GM12875 (cell line): ENCODE data around the gene POLRMT.

Source experiments
- H3K4me3 ChIP-seq: one replicate; pipeline ENCODE4 v1.5.1; 2011; ENCODE audit warnings: low read depth, low read length, control low read depth
- CTCF ChIP-seq: IDR thresholded peaks from 2 replicates; pipeline ENCODE4 v1.5.1; 2011; ENCODE audit warnings: low read depth, mild to moderate bottlenecking, control low read depth, inconsistent platforms, low read length, moderate library complexity, borderline replicate concordance; ENCODE audit not compliant: insufficient read depth

The POLRMT gene

DNA sequence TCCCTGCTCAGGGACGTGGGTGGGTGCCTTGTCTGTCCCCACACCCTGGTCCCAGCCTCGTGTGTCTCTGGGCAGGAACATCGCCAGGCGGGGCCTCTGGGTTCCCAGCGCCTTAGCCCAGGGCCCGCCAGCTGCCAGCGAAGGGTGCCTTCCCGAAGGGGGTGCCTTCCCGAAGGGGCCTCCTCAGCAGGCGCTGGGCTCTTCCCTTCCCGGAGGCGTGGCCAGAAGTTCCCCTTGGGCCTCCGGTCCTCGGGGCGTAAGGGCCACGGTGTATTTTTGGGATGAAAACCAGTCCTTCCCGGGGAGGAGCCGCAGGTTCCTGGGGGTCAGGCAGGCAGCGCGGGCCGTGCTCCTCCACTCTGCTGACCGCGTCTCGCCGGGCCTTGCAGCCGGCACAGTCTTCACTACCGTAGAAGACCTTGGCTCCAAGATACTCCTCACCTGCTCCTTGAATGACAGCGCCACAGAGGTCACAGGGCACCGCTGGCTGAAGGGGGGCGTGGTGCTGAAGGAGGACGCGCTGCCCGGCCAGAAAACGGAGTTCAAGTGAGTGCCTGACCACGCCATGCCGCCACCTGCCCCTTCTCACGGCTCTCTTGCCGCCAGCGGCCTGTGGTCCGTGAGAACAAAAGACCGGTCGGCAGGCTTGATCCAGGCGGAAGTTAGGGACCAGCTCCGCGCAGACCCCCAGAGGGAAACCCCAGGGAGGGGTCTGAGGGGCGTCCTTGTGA is 54.1 kb downstream of the POLRMT start:
- no peak for TF ChIP-seq CTCF
- H3K4me3 ChIP-seq, result no peak overlapping the region

GRCh38 chr19:577439-578392 is 55.6 kb downstream of the POLRMT start:
- TF ChIP-seq CTCF, result no peak
- no peak overlapping the region for H3K4me3 ChIP-seq

DNA sequence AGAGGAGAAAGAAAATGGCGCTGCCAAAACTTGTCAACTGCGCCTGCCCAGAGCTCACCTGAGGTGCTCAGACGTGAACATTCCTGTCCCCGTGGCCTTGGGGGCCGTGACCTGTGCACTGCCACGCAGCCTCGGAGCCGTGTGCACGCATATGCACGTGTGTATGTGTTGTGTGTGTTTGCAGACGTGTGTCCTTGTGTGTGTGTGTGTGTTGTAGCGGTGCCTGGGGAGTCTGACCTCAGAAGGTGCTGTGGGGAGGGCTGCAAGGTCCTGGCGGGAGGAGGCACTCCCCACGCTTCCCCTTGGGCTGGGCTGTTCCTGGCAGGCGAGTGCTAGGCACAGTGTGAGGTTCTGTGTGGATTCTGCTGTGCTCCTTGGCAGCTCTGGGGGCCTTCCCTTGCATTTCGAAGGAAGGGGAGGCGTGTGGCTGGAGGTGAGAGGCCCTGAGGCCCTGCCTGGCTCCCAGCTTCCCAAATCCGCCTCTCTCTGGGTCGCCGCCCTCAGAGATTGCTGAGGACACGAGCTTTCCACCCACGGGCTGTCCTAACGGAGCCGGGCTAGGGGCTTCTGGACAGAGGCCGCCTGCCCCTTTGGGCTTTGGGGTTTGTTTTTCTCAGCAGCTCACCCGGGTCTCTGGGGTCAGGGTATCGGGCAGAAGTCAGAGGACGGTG is 56.4 kb downstream of the POLRMT start:
- TF ChIP-seq CTCF, result no peak

GRCh38 chr19:575527-576506 is 57.5 kb downstream of the POLRMT start:
- no peak for TF ChIP-seq CTCF
- H3K4me3 ChIP-seq, result no peak overlapping the region

More for the DNA sequence above, 56.4 kb downstream of the POLRMT start:
- H3K4me3 ChIP-seq, result no peak overlapping the region

GRCh38 chr19:574658-575526 is 58.4 kb downstream of the POLRMT start:
- H3K4me3 ChIP-seq, result peak overlapping the region; percentile 8
- no peak for TF ChIP-seq CTCF
